Measurements from ENCODE around the gene CLNK.

The CLNK gene

GRCh38 chr4:10492464-10492863 is 192.1 kb downstream of the CLNK start:
- DNase-seq = no peak

DNA sequence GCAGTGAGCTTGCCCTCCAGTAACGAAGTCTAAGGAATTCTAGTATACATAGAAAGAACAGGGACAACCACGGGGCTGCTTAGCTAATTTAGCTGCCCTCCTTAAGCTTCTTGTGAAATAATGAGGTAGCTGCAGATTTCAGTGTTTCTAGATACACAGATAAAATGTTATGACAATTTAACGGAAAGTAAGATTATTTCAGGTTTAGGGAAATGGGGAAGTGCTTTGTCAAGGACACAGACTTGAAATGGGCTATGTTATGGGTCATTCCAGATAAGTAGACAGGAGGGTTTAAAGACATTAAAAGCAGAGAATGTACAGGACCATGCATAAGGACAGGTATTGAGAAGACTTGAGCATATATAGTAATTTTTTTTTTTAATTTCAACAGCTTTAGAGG is 193.2 kb downstream of the CLNK start:
- peak; percentile 37 for DNase-seq

DNA sequence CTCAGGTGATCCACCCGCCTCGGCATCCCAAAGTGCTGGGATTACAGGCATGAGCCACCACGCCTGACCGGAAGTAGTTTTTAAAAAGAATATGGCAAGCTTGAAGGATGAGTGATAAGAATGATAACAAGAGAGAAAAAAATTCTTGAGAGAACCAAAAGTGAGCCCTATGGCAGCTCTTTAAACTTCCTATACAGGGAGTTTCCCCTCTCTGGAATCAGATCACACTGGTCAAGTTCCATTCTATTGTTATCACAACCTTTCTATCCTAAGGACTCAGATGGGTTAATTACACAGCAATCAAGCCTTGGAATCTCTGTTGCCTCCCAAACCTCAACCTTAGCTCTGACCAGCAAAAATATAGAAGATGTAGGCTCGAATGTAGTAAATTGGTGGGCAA is 193.6 kb downstream of the CLNK start:
- no peak for DNase-seq

GRCh38 chr4:10482913-10483312 is 201.7 kb downstream of the CLNK start:
- no peak for DNase-seq

GRCh38 chr4:10480616-10481015 is 204.0 kb downstream of the CLNK start:
- no peak for DNase-seq

- DNase-seq = no peak
Measured at GRCh38 chr4:10478621-10479020, 205.9 kb downstream of the CLNK start.

DNA sequence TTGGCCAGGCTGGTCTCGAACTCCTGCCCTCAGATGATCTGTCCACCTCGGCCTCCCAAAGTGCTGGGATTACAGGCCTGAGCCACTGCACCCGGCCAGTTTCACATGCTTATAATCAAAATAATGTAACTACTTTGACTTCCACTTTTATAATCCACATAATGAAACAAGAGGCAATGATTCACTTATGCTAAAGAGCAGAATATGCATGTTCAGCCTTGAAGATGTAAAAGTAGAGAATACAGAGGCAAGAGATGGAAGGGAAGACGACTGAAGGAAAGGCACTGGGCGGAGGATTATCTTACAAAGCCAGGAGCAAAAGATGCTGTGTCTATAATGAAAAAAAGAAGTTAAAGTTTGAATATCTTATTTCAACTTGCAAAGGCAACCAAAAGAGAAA is 214.1 kb downstream of the CLNK start:
- DNase-seq = no peak

GRCh38 chr4:10466161-10466560 is 218.4 kb downstream of the CLNK start:
- no peak for DNase-seq

DNA sequence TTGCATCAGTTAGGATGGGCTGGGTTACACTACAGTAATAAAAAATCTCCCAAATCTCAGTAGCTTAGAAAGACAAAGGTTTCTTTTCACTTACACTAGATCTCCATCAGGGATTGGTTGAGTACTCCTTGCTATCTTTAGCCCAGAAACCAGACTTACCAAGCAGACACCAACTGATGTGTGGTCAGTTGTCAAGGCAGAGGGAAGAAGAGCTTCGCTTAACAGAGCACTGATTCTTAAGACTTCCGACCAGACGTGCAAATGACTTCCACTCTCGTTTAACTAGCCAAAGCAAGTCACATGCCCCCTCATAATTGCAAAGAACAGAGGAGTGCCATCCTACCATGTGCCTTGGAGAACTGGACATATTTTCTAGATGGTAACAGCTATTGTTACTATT is 221.7 kb downstream of the CLNK start:
- DNase-seq = no peak

- peak; percentile 8 for DNase-seq
Measured at GRCh38 chr4:10461850-10462400, 222.6 kb downstream of the CLNK start.

DNA sequence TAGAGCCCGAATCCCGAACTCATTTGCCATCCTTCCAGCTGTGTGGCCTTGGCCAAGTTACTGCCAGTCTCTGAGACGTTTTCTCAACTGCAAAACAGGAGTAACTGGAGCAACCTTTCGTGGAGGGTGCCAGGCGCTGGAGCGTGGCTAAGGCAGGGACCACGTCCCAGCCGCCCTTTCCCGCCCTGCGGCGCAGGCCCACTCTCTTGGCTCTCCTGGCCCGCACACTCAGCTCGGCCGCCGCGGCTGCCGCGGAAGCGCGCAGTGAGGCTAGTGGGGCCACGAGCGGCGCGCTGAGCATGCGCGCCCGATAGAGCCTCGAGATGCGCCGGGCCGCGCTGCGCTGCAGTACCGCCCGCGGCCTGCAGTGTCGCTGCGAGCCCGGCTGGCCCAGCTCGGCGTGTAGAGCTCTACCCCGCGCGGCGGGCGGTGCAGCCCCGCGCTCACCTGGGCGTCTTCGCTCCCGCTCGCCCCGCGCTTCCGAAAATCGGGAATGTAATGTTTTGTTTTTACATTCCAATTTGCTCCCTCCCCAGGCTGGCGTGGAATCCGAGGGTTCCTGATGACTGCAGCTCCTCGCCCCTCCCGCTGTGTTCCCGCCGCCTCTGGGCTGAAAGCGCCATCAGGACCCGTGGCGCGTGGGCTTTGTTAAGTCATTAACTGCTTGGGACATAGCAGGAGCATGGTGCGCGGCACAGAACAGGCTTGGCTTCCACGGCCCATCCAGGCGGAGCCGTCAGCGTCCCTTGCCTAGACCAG is 223.3 kb downstream of the CLNK start:
- DNase-seq = peak; percentile 87

DNA sequence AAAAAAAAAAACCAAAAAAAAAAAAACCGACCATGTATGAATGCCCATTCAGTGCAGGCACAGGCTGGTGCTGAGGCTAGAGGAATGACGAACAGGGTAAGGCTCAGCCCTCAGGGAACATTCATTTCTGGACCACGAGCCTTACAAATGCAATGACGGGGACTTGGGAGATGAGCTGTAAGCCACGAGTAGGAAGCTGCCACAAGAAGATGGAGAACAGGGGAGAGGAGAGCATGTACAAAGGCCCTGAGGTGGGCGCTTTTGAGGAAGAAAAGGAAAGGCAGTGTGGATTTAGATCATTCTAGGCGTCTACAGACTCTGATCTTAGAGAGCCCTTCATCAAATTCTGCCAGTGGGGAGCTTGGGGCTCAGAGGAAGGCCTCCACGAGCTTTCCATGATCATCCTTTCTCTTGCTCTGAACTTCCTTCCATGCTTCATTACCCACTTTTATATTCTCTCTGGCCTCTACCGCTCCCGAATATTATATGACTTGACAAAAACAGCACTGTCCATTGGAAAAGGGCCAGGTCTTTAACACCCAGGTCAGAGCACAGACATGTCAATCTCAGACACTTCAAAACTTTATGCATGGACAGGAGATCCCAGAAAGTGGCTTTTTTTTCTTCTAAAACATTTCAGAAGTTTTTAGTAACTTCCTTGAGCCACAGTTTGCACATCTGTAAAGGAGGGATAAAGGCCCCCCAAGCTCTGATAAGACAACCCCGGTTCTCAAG is 224.1 kb downstream of the CLNK start:
- peak; percentile 15 for DNase-seq

DNA sequence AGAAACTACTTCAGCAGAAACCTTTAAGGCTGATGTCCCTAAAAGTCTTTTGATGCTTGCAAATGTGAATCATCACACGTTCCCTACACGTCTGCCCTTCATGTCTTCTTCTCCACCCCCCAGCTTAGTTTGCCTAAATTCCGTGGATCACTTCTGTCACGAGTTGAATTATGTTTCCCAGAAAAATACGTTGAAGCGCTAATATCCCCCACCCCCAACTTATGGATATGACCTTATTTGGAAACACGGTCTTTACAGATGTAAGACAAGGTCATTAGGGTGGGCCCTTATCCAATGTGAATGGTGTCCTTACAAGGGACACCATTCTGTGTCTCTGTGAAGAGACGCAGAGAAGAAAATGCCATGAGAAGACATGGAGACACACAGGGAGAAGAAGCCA is 225.3 kb downstream of the CLNK start:
- DNase-seq = no peak

DNA sequence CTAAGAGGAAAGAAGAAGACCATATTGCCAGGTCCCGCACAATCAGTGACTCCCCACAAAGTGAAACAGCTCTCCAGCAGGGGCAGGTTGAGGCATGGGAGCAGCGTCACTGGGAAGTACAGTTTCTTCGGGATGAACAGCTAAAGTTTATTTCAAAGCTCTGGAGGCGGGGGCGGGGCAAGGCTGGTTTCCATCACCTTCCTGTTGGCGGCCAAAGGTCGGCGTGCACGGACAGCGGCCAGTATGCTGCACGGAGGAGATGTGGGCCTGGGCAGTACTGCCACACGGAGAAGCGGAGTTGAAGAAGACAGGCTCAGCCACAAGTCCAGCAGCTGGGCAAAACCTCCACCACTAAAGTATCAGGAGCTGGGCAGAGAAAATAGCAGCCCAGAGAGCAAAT is 226.4 kb downstream of the CLNK start:
- DNase-seq = no peak

DNA sequence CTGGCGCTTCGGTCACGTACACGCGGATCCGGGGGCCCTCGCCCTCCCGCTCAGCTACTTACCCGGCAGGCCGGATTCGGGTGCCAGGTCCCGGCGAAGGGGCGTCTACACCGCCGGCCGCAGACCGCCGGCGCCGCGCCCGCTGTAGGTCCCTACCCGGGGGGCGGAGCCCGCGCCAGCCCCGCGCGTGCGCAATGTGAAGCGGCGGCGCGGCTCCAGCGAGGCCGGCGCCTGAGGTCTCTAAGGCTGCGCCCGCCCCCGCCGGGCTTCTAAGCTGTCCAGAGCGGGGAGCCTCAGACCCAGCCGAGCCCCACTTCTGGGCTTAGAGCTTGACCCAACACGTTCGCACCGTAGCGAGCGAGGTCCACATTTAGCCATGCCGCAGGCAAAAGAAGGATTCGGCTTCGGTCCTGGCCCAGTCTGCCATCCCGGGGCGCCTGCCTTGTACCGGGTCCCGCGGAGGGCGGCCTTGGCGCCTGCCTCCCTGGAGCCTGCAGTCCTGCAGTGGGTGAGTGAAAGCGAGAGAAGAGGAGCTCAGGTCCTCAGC is 227.2 kb downstream of the CLNK start, which contains the start of gene ZNF518B:
TSS of gene ZNF518B (minus strand) at position 172 of the 547 bp plus-strand sequence. CDS start 11,098 bp downstream, outside the sequence.
- DNase-seq = peak; percentile 81

GRCh38 chr4:10456595-10457254 is 227.8 kb downstream of the CLNK start:
- peak; percentile 78 for DNase-seq

GRCh38 chr4:10456260-10456594 is 228.3 kb downstream of the CLNK start:
- peak; percentile 46 for DNase-seq

DNA sequence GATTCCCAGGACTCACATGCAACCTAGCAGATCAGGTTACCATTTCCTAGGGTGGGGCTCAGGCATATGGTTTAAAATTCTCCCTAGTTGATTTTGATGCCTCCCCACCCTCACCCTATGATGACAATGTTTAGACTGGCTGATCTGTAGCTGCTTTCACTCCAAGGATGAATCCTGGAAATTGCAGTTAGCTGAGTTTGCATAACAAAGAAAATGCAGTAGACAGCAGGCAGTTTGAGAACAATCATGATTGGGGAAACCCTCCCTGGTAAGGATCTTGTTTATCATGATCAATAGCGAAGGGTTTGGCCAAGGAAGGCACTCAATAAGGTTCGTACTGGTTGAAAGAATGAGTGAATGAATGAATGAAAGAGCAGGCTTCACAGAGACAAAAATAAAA is 229.4 kb downstream of the CLNK start:
- no peak for DNase-seq

DNA sequence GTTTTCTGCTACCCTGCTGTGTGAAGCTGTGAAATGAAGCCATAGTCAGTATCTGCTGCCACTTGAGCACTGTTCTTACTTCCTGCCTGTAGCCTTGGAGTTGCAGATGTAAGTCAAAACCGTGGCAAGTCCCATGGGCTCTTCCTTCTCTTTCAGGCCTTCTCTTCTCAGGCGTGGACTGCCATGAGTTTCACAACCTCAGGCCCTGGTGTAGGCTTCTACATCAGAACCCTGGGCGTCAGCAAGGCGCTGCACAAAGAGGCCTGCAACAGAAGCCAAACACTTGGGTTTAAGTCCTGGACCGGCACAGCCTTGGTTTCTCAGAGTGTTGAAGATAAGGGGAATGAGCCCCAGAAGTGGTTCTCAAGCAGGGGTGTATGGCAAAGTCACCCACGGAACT is 229.8 kb downstream of the CLNK start:
- DNase-seq = no peak

DNA sequence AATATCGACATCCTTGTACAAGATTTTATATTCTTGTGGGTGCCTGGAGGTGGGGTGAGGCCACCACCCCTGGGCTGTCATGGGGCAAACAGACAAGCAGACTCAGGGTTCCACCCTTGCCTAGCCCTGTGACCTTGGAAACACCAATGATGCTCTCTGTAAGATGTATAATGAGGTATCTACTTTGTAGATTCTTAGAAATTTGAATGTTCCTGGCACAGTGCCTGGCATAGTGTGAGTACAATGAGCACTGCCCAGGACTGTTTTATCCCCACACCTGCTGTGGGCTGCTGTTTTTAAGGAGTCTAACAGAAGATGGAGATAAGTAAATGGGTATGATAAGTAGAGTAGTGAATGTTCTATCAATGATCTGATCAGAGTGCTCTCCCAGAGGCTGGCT is 230.4 kb downstream of the CLNK start:
- peak; percentile 53 for DNase-seq

GRCh38 chr4:10448991-10449390 is 235.6 kb downstream of the CLNK start:
- no peak for DNase-seq

DNA sequence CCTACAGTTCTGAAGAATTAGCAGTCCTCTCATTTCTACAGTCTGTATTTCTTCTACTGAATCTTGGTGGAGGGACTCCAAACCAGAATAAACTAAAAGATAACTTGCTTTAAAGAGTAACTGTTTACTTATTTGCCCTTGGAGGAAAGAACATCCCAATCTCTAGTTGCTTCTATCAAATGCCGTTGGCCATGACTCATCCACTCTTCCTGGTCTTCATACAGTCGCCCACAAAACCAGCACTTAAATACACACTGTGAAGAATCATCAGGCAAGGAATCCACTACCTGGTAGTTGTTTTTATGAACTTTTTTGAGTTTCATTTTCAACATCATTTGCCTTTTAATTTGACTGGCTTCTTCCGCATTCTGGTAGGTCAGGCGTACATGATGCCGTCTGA is 241.6 kb downstream of the CLNK start:
- DNase-seq = no peak

DNA sequence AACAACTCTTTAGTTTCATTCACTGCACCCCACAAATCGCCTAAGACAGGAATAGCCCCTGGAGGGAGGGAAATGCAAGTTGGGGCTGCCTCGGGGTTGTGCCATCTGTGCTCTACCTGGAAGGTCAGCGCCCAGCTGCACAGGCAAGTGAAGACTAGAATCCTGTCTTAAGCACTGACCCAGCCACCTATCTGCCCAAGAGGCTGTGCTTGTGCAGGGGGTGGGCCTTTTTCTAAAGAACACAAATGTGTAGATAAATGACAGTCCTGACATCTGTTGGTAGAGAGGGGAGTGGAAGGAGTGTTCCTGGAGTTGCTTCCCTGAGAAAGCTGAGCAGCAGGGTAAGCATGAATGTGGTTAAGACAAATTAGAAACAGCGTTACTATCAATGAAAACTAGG is 243.1 kb downstream of the CLNK start:
- DNase-seq = no peak

All from hematopoietic multipotent progenitor cell treated with erythropoietin and hydrocortisone succinate and interleukin-3 and kit ligand, for 6 days (in vitro differentiated cells).